ENCODE results near the gene SUPT4H1. TPM values are rescaled to one million over a fixed set of nuclear protein-coding genes. Genes with fewer than 3 reads are reported as not detected.

The SUPT4H1 gene
- total and polyA plus RNA-seq, 9 of the 15 experiments (the other 6 are each of a cell fraction or from before 2014, with no cell fraction given), result 62.1 to 320 (median 117) TPM

DNA sequence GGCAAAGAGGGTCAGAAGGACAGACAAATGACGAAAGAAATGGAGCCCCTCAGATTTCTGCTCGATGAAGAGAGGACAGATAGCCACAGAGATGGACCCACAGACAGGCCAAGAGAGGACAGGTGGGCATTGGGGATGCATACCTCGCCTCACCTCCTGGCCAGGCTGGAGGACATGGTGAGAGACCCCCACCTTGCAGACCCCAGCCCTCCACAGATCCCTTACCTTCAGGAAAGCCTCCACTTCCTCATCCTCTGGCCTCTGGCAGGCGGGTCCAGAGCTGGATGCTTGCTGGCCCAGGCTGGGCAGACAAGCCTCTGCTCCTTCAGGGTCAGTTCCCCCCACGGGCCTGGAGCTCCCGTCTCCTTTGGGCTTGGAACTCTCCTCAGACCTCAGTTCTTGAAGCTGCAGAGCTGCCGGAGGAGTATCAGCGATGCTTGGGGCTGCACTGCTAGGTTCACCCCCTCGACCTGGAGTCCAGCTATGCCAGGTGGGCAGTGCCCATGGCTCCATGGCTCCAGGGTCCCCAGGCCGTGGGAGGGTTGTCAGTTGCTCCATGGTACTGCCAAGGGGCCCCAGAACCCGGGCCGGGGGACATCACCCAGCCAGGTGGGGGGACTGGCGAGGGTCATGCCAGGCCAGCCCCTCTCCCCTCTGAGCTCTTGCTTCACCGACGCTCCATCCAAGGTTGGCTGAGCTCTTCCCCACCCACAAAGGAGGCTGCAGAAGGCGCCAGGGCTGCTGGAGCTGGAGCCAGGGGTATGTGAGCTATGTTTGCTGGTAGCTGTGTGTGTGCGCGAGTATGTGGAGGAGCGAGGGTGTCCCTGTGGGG, 24.4 kb downstream of the SUPT4H1 start (continued):
- TF ChIP-seq BRD4 (IDR thresholded peaks at IDR 0.05) (no peak), ZNF347 (CRISPR knock-in tag; IDR thresholded peaks at IDR 0.05; ENCODE audit: low read depth) (no peak), SRSF1 (IDR thresholded peaks at IDR 0.05; ENCODE audit: low read depth, low read length) (0 out of 2 replicates have a peak, but pooled peaks have one; percentile 90), TEAD1 (CRISPR knock-in tag; IDR thresholded peaks at IDR 0.05) (0 out of 4 replicates have a peak, but pooled peaks of 1 of the 2 experiments have one; percentile 52), ZNF133 (CRISPR knock-in tag; IDR thresholded peaks at IDR 0.05) (no peak), E2F4 (CRISPR knock-in tag; IDR thresholded peaks at IDR 0.05; ENCODE audit: low read depth) (no peak), MEIS2 (IDR thresholded peaks at IDR 0.05; ENCODE audit: partially characterized antibody) (no peak), GMEB1 (CRISPR knock-in tag; IDR thresholded peaks at IDR 0.05) (no peak), NR2C2 (CRISPR knock-in tag; IDR thresholded peaks at IDR 0.05) (0 out of 2 replicates have a peak, but pooled peaks have one; percentile 16), NR2C2 (tag; IDR thresholded peaks at IDR 0.05) (no peak), POLR2G (IDR thresholded peaks at IDR 0.05; ENCODE audit: low read depth, low read length) (peak; percentile 91), ZNF24 (IDR thresholded peaks at IDR 0.05) (no peak), E2F8 (IDR thresholded peaks at IDR 0.05; ENCODE audit: low read depth, partially characterized antibody) (no peak), ZNF12 (CRISPR knock-in tag; IDR thresholded peaks at IDR 0.05) (no peak), CCAR2 (IDR thresholded peaks at IDR 0.05; ENCODE audit: low read depth, low read length) (peak; percentile 100)
- TF ChIP-seq, protein P1, sequence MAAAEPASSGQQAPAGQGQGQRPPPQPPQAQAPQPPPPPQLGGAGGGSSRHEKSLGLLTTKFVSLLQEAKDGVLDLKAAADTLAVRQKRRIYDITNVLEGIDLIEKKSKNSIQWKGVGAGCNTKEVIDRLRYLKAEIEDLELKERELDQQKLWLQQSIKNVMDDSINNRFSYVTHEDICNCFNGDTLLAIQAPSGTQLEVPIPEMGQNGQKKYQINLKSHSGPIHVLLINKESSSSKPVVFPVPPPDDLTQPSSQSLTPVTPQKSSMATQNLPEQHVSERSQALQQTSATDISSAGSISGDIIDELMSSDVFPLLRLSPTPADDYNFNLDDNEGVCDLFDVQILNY (CRISPR knock-in tag; IDR thresholded peaks at IDR 0.05), result peak; percentile 77; the same call in 1 of the 2 replicates
- TF ChIP-seq, protein P2, sequence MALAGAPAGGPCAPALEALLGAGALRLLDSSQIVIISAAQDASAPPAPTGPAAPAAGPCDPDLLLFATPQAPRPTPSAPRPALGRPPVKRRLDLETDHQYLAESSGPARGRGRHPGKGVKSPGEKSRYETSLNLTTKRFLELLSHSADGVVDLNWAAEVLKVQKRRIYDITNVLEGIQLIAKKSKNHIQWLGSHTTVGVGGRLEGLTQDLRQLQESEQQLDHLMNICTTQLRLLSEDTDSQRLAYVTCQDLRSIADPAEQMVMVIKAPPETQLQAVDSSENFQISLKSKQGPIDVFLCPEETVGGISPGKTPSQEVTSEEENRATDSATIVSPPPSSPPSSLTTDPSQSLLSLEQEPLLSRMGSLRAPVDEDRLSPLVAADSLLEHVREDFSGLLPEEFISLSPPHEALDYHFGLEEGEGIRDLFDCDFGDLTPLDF (CRISPR knock-in tag; IDR thresholded peaks at IDR 0.05), result peak; percentile 28; the same call in 1 of the 2 replicates
